Neural cell (in vitro differentiated cells): ENCODE measurements around the gene TMEM9. TPM values are rescaled to one million over a fixed set of nuclear protein-coding genes. Genes with fewer than 3 reads are reported as not detected.

Source experiments
- H2AFZ ChIP-seq: fragments of 200-600, 300-800 bp; sonication (generic), shearing (Covaris generic); 2 replicates; pipeline ENCODE4 v1.6.0; 2014; ENCODE audit warnings: low read depth, mild to moderate bottlenecking, antibody characterized with exemption, low read length, moderate library complexity
- H3F3A ChIP-seq: fragments of 200-600 bp; shearing (Covaris generic); 2 replicates; pipeline ENCODE4 v1.6.1; 2016; ENCODE audit warnings: mild to moderate bottlenecking, moderate library complexity, mixed read lengths, antibody characterized with exemption, low read length; ENCODE audit not compliant: insufficient read depth, poor library complexity, severe bottlenecking
- H3K27ac ChIP-seq: fragments of 200-600, 300-800 bp; sonication (generic), shearing (Covaris generic); 2 replicates; pipeline ENCODE4 v1.5.1; 2014; ENCODE audit warnings: mild to moderate bottlenecking, low read length, moderate library complexity
- H3K27me3 ChIP-seq: fragments of 300-800, 200-600 bp; sonication (generic), shearing (Covaris generic); 2 replicates; pipeline ENCODE4 v1.6.0; 2014; ENCODE audit warnings: mild to moderate bottlenecking, low read depth, low read length, moderate library complexity; ENCODE audit not compliant: insufficient read depth
- H3K36me3 ChIP-seq: fragments of 300-800, 200-600 bp; sonication (generic), shearing (Covaris generic); 2 replicates; pipeline ENCODE4 v1.5.1; 2014; ENCODE audit warnings: mild to moderate bottlenecking, antibody characterized with exemption, low read length, moderate library complexity; ENCODE audit not compliant: insufficient read depth
- H3K4me2 ChIP-seq: fragments of 300-800, 200-600 bp; sonication (generic), shearing (Covaris generic); 2 replicates; pipeline ENCODE4 v1.6.0; 2014; ENCODE audit warnings: mild to moderate bottlenecking, low read length
- H3K4me3 ChIP-seq: fragments of 300-800, 200-600 bp; sonication (generic), shearing (Covaris generic); 2 replicates; pipeline ENCODE4 v1.5.1; 2014; ENCODE audit warnings: mild to moderate bottlenecking, low read length, moderate library complexity
- H3K79me2 ChIP-seq: fragments of 200-600 bp; shearing (Covaris generic); replicated peaks from 2 replicates; pipeline ENCODE4 v1.6.0; 2014; ENCODE audit warnings: mild to moderate bottlenecking, low read length, moderate library complexity; ENCODE audit not compliant: insufficient read depth
- H3K9ac ChIP-seq: fragments of 300-800, 200-600 bp; sonication (generic), shearing (Covaris generic); 2 replicates; pipeline ENCODE4 v1.6.1; 2016; ENCODE audit warnings: mild to moderate bottlenecking, low read length, mixed read lengths
- H3K9me2 ChIP-seq: fragments of 200-600 bp; shearing (Covaris generic); 2 replicates; pipeline ENCODE4 v1.6.1; 2016; ENCODE audit warnings: mild to moderate bottlenecking, low read length, mixed read lengths; ENCODE audit not compliant: insufficient read depth
- H3K9me3 ChIP-seq: fragments of 200-600, 300-800 bp; sonication (generic), shearing (Covaris generic); 2 replicates; pipeline ENCODE4 v1.6.1; 2016; ENCODE audit warnings: mild to moderate bottlenecking, mixed run types, low read length, moderate library complexity, mixed read lengths
- H4K20me1 ChIP-seq: fragments of 200-600 bp; shearing (Covaris generic); 2 replicates; pipeline ENCODE4 v1.6.1; 2016; ENCODE audit warnings: mild to moderate bottlenecking, mixed run types; ENCODE audit not compliant: insufficient read depth
- CTCF ChIP-seq: fragments of 450-650 bp; IDR thresholded peaks from 2 replicates; pipeline ENCODE4 v1.5.1; 2014; ENCODE audit warnings: antibody characterized with exemption, mild to moderate bottlenecking, moderate library complexity; ENCODE audit not compliant: poor library complexity, severe bottlenecking
- EP300 ChIP-seq: fragments of 450-650 bp; conservative IDR thresholded peaks from 2 replicates; pipeline ENCODE4 v1.6.1; 2014; ENCODE audit warnings: antibody characterized with exemption, mild to moderate bottlenecking, moderate library complexity; ENCODE audit not compliant: poor library complexity, severe bottlenecking
- EZH2 ChIP-seq: fragments of 200-600, 300-800 bp; shearing (Covaris generic), sonication (generic); IDR thresholded peaks from 2 replicates; pipeline ENCODE4 v1.6.1; 2014; ENCODE audit warnings: antibody characterized with exemption, low read length, borderline replicate concordance, mild to moderate bottlenecking; ENCODE audit not compliant: insufficient read depth, poor library complexity, severe bottlenecking
- MXI1 ChIP-seq: fragments of 450-650 bp; conservative IDR thresholded peaks from 2 replicates; pipeline ENCODE4 v1.6.1; 2014; ENCODE audit warnings: antibody characterized with exemption, mild to moderate bottlenecking; ENCODE audit not compliant: poor library complexity, severe bottlenecking
- POLR2AphosphoS5 ChIP-seq: IDR thresholded peaks from 2 replicates; pipeline ENCODE4 v1.6.1; 2012
- RAD21 ChIP-seq: fragments of 450-650 bp; conservative IDR thresholded peaks from 2 replicates; pipeline ENCODE4 v1.6.1; 2014; ENCODE audit warnings: antibody characterized with exemption, mild to moderate bottlenecking, moderate library complexity
- REST ChIP-seq: IDR thresholded peaks from 2 replicates; pipeline ENCODE4 v1.6.1; 2012; ENCODE audit warnings: borderline replicate concordance
- SMC3 ChIP-seq: fragments of 450-650 bp; conservative IDR thresholded peaks from 2 replicates; pipeline ENCODE4 v1.6.1; 2014; ENCODE audit warnings: antibody characterized with exemption, mild to moderate bottlenecking, moderate library complexity; ENCODE audit not compliant: poor library complexity
- TAF1 ChIP-seq: IDR thresholded peaks from 2 replicates; pipeline ENCODE4 v1.6.1; 2012; ENCODE audit warnings: low read depth
- polyA plus RNA-seq: library from polyadenylated mRNA; depleted of rRNA; stranded (reverse); fragments of >200 nt; gene quantifications from 2 replicates; pipeline ENCODE4 v1.2.3, GENCODE V29; 2014

Gene TMEM9
- polyA plus RNA-seq, 1 donor from 2014 or later: 182 TPM

GRCh38 chr1:201186192-201186591 is 31.9 kb upstream of the TMEM9 start:
- TF ChIP-seq RAD21 (no peak), CTCF (no peak), EP300 (no peak), POLR2AphosphoS5 (no peak), SMC3 (no peak), TAF1 (no peak), EZH2 (no peak), MXI1 (no peak)
- H3F3A ChIP-seq: no peaks in the 10 kb centered on the region
- no peak overlapping the region for H3K4me3 ChIP-seq
- H3K9me3 ChIP-seq: no peaks in the 10 kb centered on the region
- no peak overlapping the region for H3K4me2 ChIP-seq
- no peaks in the 10 kb centered on the region for H3K79me2 ChIP-seq
- H3K27me3 ChIP-seq: no peaks in the 10 kb centered on the region
- H3K27ac ChIP-seq: no peak overlapping the region
- no peak overlapping the region for H2AFZ ChIP-seq
- H3K36me3 ChIP-seq: no peaks in the 10 kb centered on the region
- H3K9ac ChIP-seq: no peak overlapping the region
- H4K20me1 ChIP-seq: no peaks in the 10 kb centered on the region
- H3K9me2 ChIP-seq: no peaks in the 10 kb centered on the region

- Histone ChIP-seq H3K27ac (no peak overlapping the region), H3K36me3 (no peaks in the 10 kb centered on the region), H3K79me2 (no peaks in the 10 kb centered on the region), H3K27me3 (no peaks in the 10 kb centered on the region), H3K9me2 (no peaks in the 10 kb centered on the region), H3K4me3 (no peak overlapping the region), H3K9ac (no peak overlapping the region), H4K20me1 (no peaks in the 10 kb centered on the region), H3F3A (no peaks in the 10 kb centered on the region), H3K4me2 (no peak overlapping the region), H3K9me3 (no peaks in the 10 kb centered on the region), H2AFZ (no peak overlapping the region)
- TF ChIP-seq EZH2 (no peak), RAD21 (no peak), TAF1 (no peak), REST (no peak)
These were observed 31.4 kb upstream of the TMEM9 start for GRCh38 chr1:201185527-201186128.

GRCh38 chr1:201185123-201185453 is 30.8 kb upstream of the TMEM9 start:
- no peak overlapping the region for H3K27ac ChIP-seq
- no peaks in the 10 kb centered on the region for H3K79me2 ChIP-seq
- H3K9me3 ChIP-seq: no peaks in the 10 kb centered on the region
- H3K9ac ChIP-seq: no peak overlapping the region
- H4K20me1 ChIP-seq: no peaks in the 10 kb centered on the region
- H3K27me3 ChIP-seq: no peaks in the 10 kb centered on the region
- no peaks in the 10 kb centered on the region for H3F3A ChIP-seq
- H3K4me3 ChIP-seq: no peak overlapping the region
- H3K9me2 ChIP-seq: no peaks in the 10 kb centered on the region
- no peak overlapping the region for H2AFZ ChIP-seq
- H3K4me2 ChIP-seq: no peak overlapping the region
- TF ChIP-seq EZH2 (no peak), POLR2AphosphoS5 (no peak), MXI1 (no peak), EP300 (no peak), TAF1 (no peak), REST (no peak), CTCF (no peak), SMC3 (no peak)
- no peaks in the 10 kb centered on the region for H3K36me3 ChIP-seq
